H1 (cell line): Measurements from ENCODE around the gene NLK. TPM values are rescaled to one million over a fixed set of nuclear protein-coding genes. Genes with fewer than 3 reads are reported as not detected.
"Not testable (repeated sequence)": the region's sequence is repeated elsewhere in the genome, so short reads cannot be mapped to it uniquely, and the experiment has no call there.

ENCODE experiments used
- CTCF ChIA-PET: fragments of 300-600 bp; sonication (Branson Sonifier 250); formaldehyde crosslinking; loops from one replicate; lab custom pipeline; 2021; ENCODE audit not compliant: partially characterized antibody; lab: Charles Lee
- POLR2A ChIA-PET: fragments of 300-600 bp; sonication (Branson Sonifier 250); formaldehyde crosslinking; loops from one replicate; lab custom pipeline; 2021; ENCODE audit warnings: inconsistent platforms; ENCODE audit not compliant: partially characterized antibody; lab: Charles Lee
- DNase-seq, 2 experiments: peaks; one replicate each; pipeline versions ENCODE4 v3.0.0 to v3.0.0-alpha.2; 2010 to 2022; ENCODE audit warnings: low spot score in 2 of 2, low read depth in 1 of 2, mixed read lengths in 1 of 2
- FAIRE-seq: peaks from 2 replicates; lab custom pipeline; 2011; peaks lifted over from hg19 to GRCh38; lab: Jason Lieb, UNC
- H2AFZ ChIP-seq: 2 replicates; pipeline ENCODE4 v1.8.1; 2012; ENCODE audit warnings: low read length, inconsistent platforms
- H2AK5ac ChIP-seq: 2 replicates; pipeline ENCODE4 v1.6.1; 2013; ENCODE audit warnings: low read depth, low read length
- H2BK120ac ChIP-seq: replicated peaks from 2 replicates; pipeline ENCODE3; 2013; ENCODE audit warnings: low read depth, low read length, inconsistent platforms
- H2BK12ac ChIP-seq: 2 replicates; pipeline ENCODE4 v1.6.1; 2013; ENCODE audit warnings: low read depth, low read length
- H2BK15ac ChIP-seq: 2 replicates; pipeline ENCODE4 v1.6.1; 2013; ENCODE audit warnings: low read length
- H2BK20ac ChIP-seq: 2 replicates; pipeline ENCODE4 v1.6.1; 2013; ENCODE audit warnings: low read length
- H2BK5ac ChIP-seq: 2 replicates; pipeline ENCODE4 v1.6.1; 2013; ENCODE audit warnings: low read depth, low read length
- H3K14ac ChIP-seq: 2 replicates; pipeline ENCODE4 v1.6.1; 2013; ENCODE audit warnings: inconsistent platforms; ENCODE audit not compliant: insufficient read length
- H3K18ac ChIP-seq: 2 replicates; pipeline ENCODE4 v1.6.1; 2013; ENCODE audit warnings: low read length; ENCODE audit errors: extremely low read depth
- H3K23ac ChIP-seq: 2 replicates; pipeline ENCODE4 v1.6.1; 2013; ENCODE audit warnings: inconsistent platforms; ENCODE audit not compliant: insufficient read length
- H3K23me2 ChIP-seq: 2 replicates; pipeline ENCODE4 v1.6.1; 2013; ENCODE audit warnings: low read depth, low read length
- H3K27ac ChIP-seq: 2 replicates; pipeline ENCODE4 v1.6.1; 2011; ENCODE audit warnings: low read depth, low read length, inconsistent platforms
- H3K27me3 ChIP-seq, 4 experiments: replicated peaks in 1 of 4; 1 replicate in 1 of 4; 2 replicates in 3 of 4; pipeline versions ENCODE4 v1.6.1 to v1.8.1; 2011 to 2013; ENCODE audit warnings: low read length in 3 of 4, mild to moderate bottlenecking in 3 of 4, inconsistent platforms in 2 of 4, mixed read lengths in 2 of 4, moderate library complexity in 1 of 4; ENCODE audit not compliant: control insufficient read depth in 3 of 4, insufficient read depth in 3 of 4; ENCODE audit errors: extremely low read depth in 1 of 4
- H3K36me3 ChIP-seq, 4 experiments: 2 replicates each; pipeline versions ENCODE4 v1.6.1 to v1.8.1; 2011 to 2013; ENCODE audit warnings: mild to moderate bottlenecking in 4 of 4, low read length in 3 of 4, moderate library complexity in 2 of 4, control low read depth in 1 of 4, inconsistent platforms in 1 of 4; ENCODE audit not compliant: insufficient read depth in 4 of 4, control insufficient read depth in 2 of 4
- H3K4ac ChIP-seq: replicated peaks from 2 replicates; pipeline ENCODE3; 2013; ENCODE audit warnings: low read length, low read depth, mixed read lengths, inconsistent platforms; ENCODE audit not compliant: insufficient read length
- H3K4me1 ChIP-seq, 4 experiments: replicated peaks in 1 of 4; 1 replicate in 1 of 4; 2 replicates in 3 of 4; pipeline versions ENCODE4 v1.6.1 to v1.8.1; 2011 to 2013; ENCODE audit warnings: low read length in 3 of 4, inconsistent platforms in 2 of 4, mixed read lengths in 1 of 4; ENCODE audit not compliant: insufficient read depth in 4 of 4, control insufficient read depth in 3 of 4
- H3K4me2 ChIP-seq, 2 experiments: 2 replicates each; pipeline versions ENCODE4 v1.6.1 to v1.8.1; 2011 to 2013; ENCODE audit warnings: low read depth in 2 of 2, low read length in 2 of 2, control low read depth in 1 of 2, inconsistent platforms in 1 of 2, mild to moderate bottlenecking in 1 of 2; ENCODE audit not compliant: insufficient read depth in 1 of 2
- H3K4me3 ChIP-seq, 4 experiments: fragments of 200-600, 300-600 bp in 1 of 4; sonication (generic), shearing (Covaris generic), sonication (Bioruptor Twin) in 1 of 4; 2 replicates each; pipeline versions ENCODE4 v1.5.1 to v1.8.1; 2011 to 2016; ENCODE audit warnings: low read length in 4 of 4, low read depth in 3 of 4, control low read depth in 2 of 4, inconsistent platforms in 2 of 4, mild to moderate bottlenecking in 2 of 4, mixed read lengths in 1 of 4, moderate library complexity in 1 of 4; ENCODE audit not compliant: insufficient read depth in 2 of 4; ENCODE audit errors: extremely low read depth in 1 of 4
- H3K56ac ChIP-seq: replicated peaks from 2 replicates; pipeline ENCODE3; 2013; ENCODE audit warnings: low read depth, mild to moderate bottlenecking, mixed read lengths, low read length, inconsistent platforms; ENCODE audit not compliant: insufficient read length
- H3K79me1 ChIP-seq: 2 replicates; pipeline ENCODE4 v1.6.1; 2013; ENCODE audit warnings: low read depth, low read length, control low read depth
- H3K79me2 ChIP-seq, 2 experiments: 2 replicates each; pipeline versions ENCODE4 v1.6.1 to v1.8.1; 2012 to 2013; ENCODE audit warnings: low read length in 2 of 2, mild to moderate bottlenecking in 2 of 2, inconsistent platforms in 1 of 2; ENCODE audit not compliant: insufficient read depth in 2 of 2, control insufficient read depth in 1 of 2
- H3K9ac ChIP-seq, 4 experiments: replicated peaks in 1 of 4; 1 replicate in 1 of 4; 2 replicates in 3 of 4; pipeline versions ENCODE4 v1.6.1 to v1.8.1; 2011 to 2013; ENCODE audit warnings: low read depth in 3 of 4, low read length in 3 of 4, control low read depth in 2 of 4, mild to moderate bottlenecking in 2 of 4, moderate library complexity in 2 of 4, inconsistent platforms in 1 of 4; ENCODE audit errors: extremely low read depth in 1 of 4
- H3K9me3 ChIP-seq, 2 experiments: 2 replicates each; pipeline versions ENCODE4 v1.6.1 to v1.8.1; 2012 to 2013; ENCODE audit warnings: mild to moderate bottlenecking in 2 of 2, moderate library complexity in 2 of 2, control low read depth in 1 of 2, inconsistent platforms in 1 of 2, low read depth in 1 of 2, low read length in 1 of 2, mixed read lengths in 1 of 2; ENCODE audit not compliant: insufficient read depth in 2 of 2
- H4K20me1 ChIP-seq, 2 experiments: replicated peaks in 1 of 2; 2 replicates each; pipeline versions ENCODE3 to v1.8.1; 2011 to 2013; ENCODE audit warnings: inconsistent platforms in 2 of 2, low read length in 2 of 2, mild to moderate bottlenecking in 1 of 2; ENCODE audit not compliant: insufficient read depth in 2 of 2, control insufficient read depth in 1 of 2
- H4K5ac ChIP-seq: 2 replicates; pipeline ENCODE4 v1.6.1; 2013; ENCODE audit warnings: low read length, low read depth, mixed read lengths, inconsistent platforms; ENCODE audit not compliant: insufficient read length
- H4K8ac ChIP-seq: 2 replicates; pipeline ENCODE4 v1.8.0; 2013; ENCODE audit warnings: mild to moderate bottlenecking, moderate library complexity, low read length, inconsistent platforms; ENCODE audit not compliant: insufficient read depth; ENCODE audit errors: extremely low read depth
- H4K91ac ChIP-seq: replicated peaks from 2 replicates; pipeline ENCODE3; 2013; ENCODE audit warnings: low read length, mixed read lengths, inconsistent platforms; ENCODE audit not compliant: insufficient read length
- WGBS, 2 experiments: shearing (Covaris generic) in 1 of 2; methylation state at CpG; one replicate each; pipeline versions ENCODE4 v1.1.6 to v1.1.7; 2013 to 2015; ENCODE audit warnings: low lambda C conversion rate in 2 of 2, mixed read lengths in 2 of 2, inconsistent platforms in 1 of 2, low coverage in 1 of 2, missing lambda C conversion rate in 1 of 2; ENCODE audit not compliant: insufficient replicate concordance in 2 of 2, insufficient coverage in 1 of 2, insufficient read length in 1 of 2; ENCODE audit errors: extremely low coverage in 1 of 2, missing lambda C conversion rate in 1 of 2; 5-methylcytosine and 5-hydroxymethylcytosine counted together
- polyA plus RNA-seq, 7 experiments: library from polyadenylated mRNA; depleted of rRNA in 3 of 7; stranded (reverse) in 5 of 7; unstranded in 2 of 7; fragments of >200 nt in 5 of 7; fragments of 200-250 nt in 2 of 7; gene quantifications; 1 replicate in 5 of 7; 2 replicates in 1 of 7; 4 replicates in 1 of 7; pipeline versions ENCODE4 v1.2.1 to v1.2.3, GENCODE V29; 2011 to 2013; ENCODE audit warnings: missing spikeins in 2 of 7, mixed read lengths in 2 of 7
- total RNA-seq: library from RNA; stranded (reverse); fragmentation: NEBNext Ultra II Directional; extraction: Animal tissue kit (Norgen Biotek cat#: 25700); gene quantifications from 2 replicates; pipeline ENCODE4 v1.2.1, GENCODE V29; 2021

NLK gene
- total and polyA plus RNA-seq, 2 of the 8 experiments (the other 6 are each of a cell fraction or from before 2014, with no cell fraction given), result 30.8 to 49.9 TPM

DNA sequence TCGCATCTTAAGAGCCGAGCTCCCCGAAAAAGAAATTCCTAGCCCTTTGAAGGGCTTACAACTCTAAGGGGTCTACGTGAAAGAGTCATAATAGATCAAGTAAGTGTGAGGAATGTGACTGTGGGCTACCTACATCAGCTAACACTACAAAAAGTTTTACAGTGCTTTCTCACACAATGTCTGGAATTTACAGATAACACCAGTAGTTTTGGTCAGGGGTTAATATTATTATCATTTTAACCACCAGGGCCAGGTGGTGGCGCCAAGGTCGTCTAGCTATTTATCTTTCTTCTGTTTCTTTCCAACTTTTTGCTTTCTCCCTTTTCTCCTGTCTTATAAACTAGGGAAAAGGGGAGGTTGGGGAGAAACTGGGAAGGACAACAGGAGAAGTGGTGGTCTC is 188.1 kb downstream of the NLK start:
- H4K5ac ChIP-seq, H2BK120ac ChIP-seq, H2BK20ac ChIP-seq, H3K23ac ChIP-seq, H4K20me1 ChIP-seq, H3K9me3 ChIP-seq, H3K18ac ChIP-seq, H3K79me2 ChIP-seq, H3K56ac ChIP-seq, H3K4ac ChIP-seq, H3K4me3 ChIP-seq, H3K27me3 ChIP-seq, H2AFZ ChIP-seq, H2BK12ac ChIP-seq, H3K36me3 ChIP-seq, H3K14ac ChIP-seq, H2AK5ac ChIP-seq, H2BK15ac ChIP-seq, DNase-seq, H4K91ac ChIP-seq, H3K79me1 ChIP-seq, H3K27ac ChIP-seq, H4K8ac ChIP-seq, H3K9ac ChIP-seq, FAIRE-seq: not testable (repeated sequence)
- Histone ChIP-seq H3K4me1 (peaks cover 10 to 31% (median 12%) of the 10 kb centered on the region in 4 experiments), H3K4me2 (peak overlapping the region in 1 of 2 experiments; percentile 48; a peak in 1 of 4 replicates), H3K23me2 (peaks cover 11% of the 10 kb centered on the region), H2BK5ac (0 out of 2 replicates have a peak overlapping the region, but pooled peaks have one; percentile 63)
- WGBS, 2 experiments, result 66% methylated on average over 6 of the region's 6 CpGs; no CpG with 5 or more reads in 1 of the 2 experiments
- ChIA-PET CTCF (interaction anchor here (0.6 to 17.5 kb wide), 9 partner anchors 12 to 274 kb away, joined by 3 to 266 read pairs (median 3); no protein-coding TSS in a partner anchor), POLR2A (interaction anchor here (0.8 kb wide), 1 partner anchor 136 kb away, joined by 4 read pairs; no protein-coding TSS in a partner anchor)

DNA sequence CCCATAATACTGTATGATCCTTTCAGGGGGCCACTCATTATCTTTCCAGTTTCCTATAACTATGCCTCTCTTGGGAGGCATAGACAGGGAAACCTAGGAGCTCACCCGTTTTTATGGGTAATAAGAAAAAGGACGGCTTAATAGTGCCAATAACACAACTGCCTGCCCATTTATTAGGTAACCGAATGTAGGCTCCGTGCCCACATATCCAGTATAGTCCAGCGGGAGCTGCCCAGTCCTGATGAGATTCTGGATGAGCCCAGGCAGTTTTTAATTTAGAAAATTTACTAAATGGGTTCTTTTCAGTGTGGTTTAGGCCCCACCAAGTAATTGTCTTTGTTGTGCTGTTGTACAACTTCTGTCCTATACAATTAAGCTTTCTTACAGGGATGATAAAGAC is 189.1 kb downstream of the NLK start:
- H3K4me2 ChIP-seq, H3K18ac ChIP-seq, H3K4ac ChIP-seq, H4K5ac ChIP-seq, H2AFZ ChIP-seq, H2BK120ac ChIP-seq, H4K91ac ChIP-seq, H3K27ac ChIP-seq, H2BK5ac ChIP-seq, H2BK15ac ChIP-seq, H3K27me3 ChIP-seq, H2BK20ac ChIP-seq, H3K36me3 ChIP-seq, H3K9ac ChIP-seq, H3K9me3 ChIP-seq, POLR2A ChIA-PET, DNase-seq, H2BK12ac ChIP-seq, H3K56ac ChIP-seq, H2AK5ac ChIP-seq, FAIRE-seq, H3K23ac ChIP-seq, H3K4me3 ChIP-seq, H4K8ac ChIP-seq, H4K20me1 ChIP-seq, H3K14ac ChIP-seq, H3K79me2 ChIP-seq, H3K79me1 ChIP-seq: not testable (repeated sequence)
- CTCF ChIA-PET, result interaction anchor here (1.0 to 17.5 kb wide), 10 partner anchors 15 to 434 kb away, joined by 3 to 266 read pairs (median 3); no protein-coding TSS in a partner anchor
- peaks cover 11% of the 10 kb centered on the region for H3K23me2 ChIP-seq
- H3K4me1 ChIP-seq, result peaks cover 10 to 28% (median 12%) of the 10 kb centered on the region in 4 experiments
- 97% methylated on average over 5 of the region's 5 CpGs; no CpG with 5 or more reads in 1 of the 2 experiments for WGBS, 2 experiments
